ENCODE measurements around the gene ALOX12.

ALOX12 gene

GRCh38 chr17:7011415-7011814 lies 15.6 kb downstream of the ALOX12 start:
- TF ChIP-seq, protein P1, sequence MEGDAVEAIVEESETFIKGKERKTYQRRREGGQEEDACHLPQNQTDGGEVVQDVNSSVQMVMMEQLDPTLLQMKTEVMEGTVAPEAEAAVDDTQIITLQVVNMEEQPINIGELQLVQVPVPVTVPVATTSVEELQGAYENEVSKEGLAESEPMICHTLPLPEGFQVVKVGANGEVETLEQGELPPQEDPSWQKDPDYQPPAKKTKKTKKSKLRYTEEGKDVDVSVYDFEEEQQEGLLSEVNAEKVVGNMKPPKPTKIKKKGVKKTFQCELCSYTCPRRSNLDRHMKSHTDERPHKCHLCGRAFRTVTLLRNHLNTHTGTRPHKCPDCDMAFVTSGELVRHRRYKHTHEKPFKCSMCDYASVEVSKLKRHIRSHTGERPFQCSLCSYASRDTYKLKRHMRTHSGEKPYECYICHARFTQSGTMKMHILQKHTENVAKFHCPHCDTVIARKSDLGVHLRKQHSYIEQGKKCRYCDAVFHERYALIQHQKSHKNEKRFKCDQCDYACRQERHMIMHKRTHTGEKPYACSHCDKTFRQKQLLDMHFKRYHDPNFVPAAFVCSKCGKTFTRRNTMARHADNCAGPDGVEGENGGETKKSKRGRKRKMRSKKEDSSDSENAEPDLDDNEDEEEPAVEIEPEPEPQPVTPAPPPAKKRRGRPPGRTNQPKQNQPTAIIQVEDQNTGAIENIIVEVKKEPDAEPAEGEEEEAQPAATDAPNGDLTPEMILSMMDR (IDR thresholded peaks at IDR 0.05; ENCODE audit: low read depth, low read length): no peak

DNA sequence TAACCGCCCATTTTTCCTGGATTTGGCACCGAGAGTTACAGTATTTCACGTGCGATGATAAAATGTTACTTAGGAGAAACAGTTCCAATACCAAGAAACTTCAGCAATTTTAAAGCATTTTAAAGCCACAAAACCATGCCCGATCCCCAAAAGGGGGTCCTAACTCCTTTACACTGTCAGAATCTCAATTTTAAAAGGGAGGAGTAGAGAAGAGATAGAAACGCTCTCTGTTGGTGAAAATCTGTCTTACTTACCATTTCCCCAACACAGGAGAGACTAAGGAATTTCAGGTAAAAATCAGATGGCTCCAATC lies 16.0 kb downstream of the ALOX12 start:
- no peak for DNase-seq (ENCODE audit: low read depth in 2 of 2)
- TF ChIP-seq, protein P1 (IDR thresholded peaks at IDR 0.05; ENCODE audit: low read depth, low read length): no peak

More at GRCh38 chr17:7011415-7011814, 15.6 kb downstream of the ALOX12 start:
- no peak for DNase-seq (ENCODE audit: low read depth in 2 of 2)
- peak overlapping the region; percentile 75 to 97 for H3K4me3 ChIP-seq (replicated peaks in 1 of 2; ENCODE audit: low read depth in 2 of 2, low read length in 2 of 2)

DNA sequence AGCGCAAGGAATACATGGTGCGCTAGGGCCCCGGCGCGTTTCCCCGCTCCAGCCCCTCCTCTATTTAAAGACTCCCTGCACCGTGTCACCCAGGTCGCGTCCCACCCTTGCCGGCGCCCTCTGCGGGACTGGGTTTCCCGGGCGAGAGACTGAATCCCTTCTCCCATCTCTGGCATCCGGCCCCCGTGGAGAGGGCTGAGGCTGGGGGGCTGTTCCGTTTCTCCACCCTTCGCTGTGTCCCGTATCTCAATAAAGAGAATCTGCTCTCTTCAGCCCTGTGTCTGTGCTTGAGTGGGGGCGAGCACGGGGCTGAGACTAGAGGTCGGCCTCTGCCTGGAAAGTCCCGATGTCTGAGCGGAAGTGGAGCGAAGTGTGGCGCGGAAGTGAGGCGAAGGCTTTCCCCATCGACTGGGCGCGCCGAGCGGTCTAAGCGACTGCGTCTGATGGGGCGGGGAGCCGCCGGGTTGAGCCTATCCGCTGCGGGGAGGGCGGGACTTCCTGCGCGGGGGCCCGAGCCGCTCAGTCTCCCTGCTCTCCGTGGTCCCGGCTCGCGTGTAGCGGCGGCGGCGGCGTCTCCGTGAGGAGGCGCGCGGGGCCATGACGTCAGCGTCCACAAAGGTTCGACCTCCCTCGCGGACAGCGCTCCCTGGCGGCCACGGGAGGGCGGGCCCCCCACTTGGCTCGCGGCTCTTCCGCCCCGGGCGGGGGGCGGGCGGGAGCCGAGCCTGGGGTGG lies 18.6 kb downstream of the ALOX12 start:
- TF ChIP-seq, protein P1 (IDR thresholded peaks at IDR 0.05; ENCODE audit: low read depth, low read length): peak; percentile 41
- H3K4me3 ChIP-seq (replicated peaks in 1 of 2; ENCODE audit: low read depth in 2 of 2, low read length in 2 of 2): peak overlapping the region; percentile 75 to 97
- peak; percentile 97 to 99 for DNase-seq (ENCODE audit: low read depth in 2 of 2)

More for the DNA sequence above, 16.0 kb downstream of the ALOX12 start:
- H3K4me3 ChIP-seq (replicated peaks in 1 of 2; ENCODE audit: low read depth in 2 of 2, low read length in 2 of 2): peak overlapping the region; percentile 75 to 97

- DNase-seq (ENCODE audit: low read depth in 2 of 2): peak; percentile 46 to 71
- TF ChIP-seq, protein P1 (IDR thresholded peaks at IDR 0.05; ENCODE audit: low read depth, low read length): no peak
- peak overlapping the region; percentile 59 to 75 for H3K4me3 ChIP-seq (replicated peaks in 1 of 2; ENCODE audit: low read depth in 2 of 2, low read length in 2 of 2)
These were observed 19.4 kb downstream of the ALOX12 start for GRCh38 chr17:7014995-7015958.

- TF ChIP-seq, protein P1 (IDR thresholded peaks at IDR 0.05; ENCODE audit: low read depth, low read length): no peak
- H3K4me3 ChIP-seq (replicated peaks in 1 of 2; ENCODE audit: low read depth in 2 of 2, low read length in 2 of 2): no peak overlapping the region
- DNase-seq (ENCODE audit: low read depth in 2 of 2): no peak
These were observed 20.6 kb downstream of the ALOX12 start for GRCh38 chr17:7016418-7016817.

GRCh38 chr17:7016886-7017826 lies 21.3 kb downstream of the ALOX12 start:
- no peak overlapping the region for H3K4me3 ChIP-seq (replicated peaks in 1 of 2; ENCODE audit: low read depth in 2 of 2, low read length in 2 of 2)
- DNase-seq (ENCODE audit: low read depth in 2 of 2): no peak
- TF ChIP-seq, protein P1 (IDR thresholded peaks at IDR 0.05; ENCODE audit: low read depth, low read length): no peak
